Cardiac muscle cell (in vitro differentiated cells and primary cell): Measurements from ENCODE around the gene RAB38. TPM values are rescaled to one million over a fixed set of nuclear protein-coding genes. Genes with fewer than 3 reads are reported as not detected.

Experiments
- DNase-seq, 2 donors: peaks; one replicate each; pipeline versions ENCODE4 v3.0.0 to v3.0.0-alpha.2; 2010 to 2017; ENCODE audit warnings: low read depth in 1 of 2, low spot score in 1 of 2
- H3K27ac ChIP-seq: fragments of 200-600 bp; sonication (generic); 2 replicates; pipeline ENCODE4 v1.5.1; 2016
- H3K27me3 ChIP-seq: fragments of 200-600 bp; sonication (generic); 2 replicates; pipeline ENCODE4 v1.6.0; 2016; ENCODE audit warnings: control low read depth
- H3K36me3 ChIP-seq: fragments of 200-600 bp; sonication (generic); 2 replicates; pipeline ENCODE4 v1.5.1; 2016; ENCODE audit warnings: control low read depth
- H3K4me1 ChIP-seq: fragments of 200-600 bp; sonication (generic); 2 replicates; pipeline ENCODE4 v1.8.1; 2017; ENCODE audit warnings: low read depth, mild to moderate bottlenecking, mixed run types
- H3K4me3 ChIP-seq: fragments of 200-600 bp; sonication (generic); 2 replicates; pipeline ENCODE4 v1.5.1; 2016; ENCODE audit warnings: mild to moderate bottlenecking
- H3K9me3 ChIP-seq: fragments of 200-600 bp; sonication (generic); 2 replicates; pipeline ENCODE4 v1.5.1; 2017; ENCODE audit warnings: low read depth, mild to moderate bottlenecking, control low read depth
- CTCF ChIP-seq: IDR thresholded peaks from 2 replicates; pipeline ENCODE4 v1.5.1; 2012; ENCODE audit warnings: low read depth, mild to moderate bottlenecking, low read length
- polyA plus RNA-seq: library from polyadenylated mRNA; unstranded; fragments of >200 nt; fragmentation: Nextera tagmentation; extraction: Ambion mirVana; gene quantifications from 2 replicates; pipeline ENCODE4 v1.2.1, GENCODE V29; 2016
- total RNA-seq: library from RNA; depleted of rRNA; stranded (reverse); fragments of >200 nt; gene quantifications from 2 replicates; pipeline ENCODE4 v1.2.3, GENCODE V29; 2016

Gene RAB38
- total and polyA plus RNA-seq, 2 experiments from 2014 or later: 7.7 to 12.0 TPM

- Histone ChIP-seq H3K36me3 (no peaks in the 10 kb centered on the region), H3K4me3 (no peak overlapping the region), H3K27ac (no peak overlapping the region), H3K4me1 (no peaks in the 10 kb centered on the region), H3K9me3 (no peaks in the 10 kb centered on the region), H3K27me3 (no peaks in the 10 kb centered on the region)
- DNase-seq: no peak
- TF ChIP-seq CTCF: no peak
These were observed 55.7 kb downstream of the RAB38 start for GRCh38 chr11:88119561-88119960.

DNA sequence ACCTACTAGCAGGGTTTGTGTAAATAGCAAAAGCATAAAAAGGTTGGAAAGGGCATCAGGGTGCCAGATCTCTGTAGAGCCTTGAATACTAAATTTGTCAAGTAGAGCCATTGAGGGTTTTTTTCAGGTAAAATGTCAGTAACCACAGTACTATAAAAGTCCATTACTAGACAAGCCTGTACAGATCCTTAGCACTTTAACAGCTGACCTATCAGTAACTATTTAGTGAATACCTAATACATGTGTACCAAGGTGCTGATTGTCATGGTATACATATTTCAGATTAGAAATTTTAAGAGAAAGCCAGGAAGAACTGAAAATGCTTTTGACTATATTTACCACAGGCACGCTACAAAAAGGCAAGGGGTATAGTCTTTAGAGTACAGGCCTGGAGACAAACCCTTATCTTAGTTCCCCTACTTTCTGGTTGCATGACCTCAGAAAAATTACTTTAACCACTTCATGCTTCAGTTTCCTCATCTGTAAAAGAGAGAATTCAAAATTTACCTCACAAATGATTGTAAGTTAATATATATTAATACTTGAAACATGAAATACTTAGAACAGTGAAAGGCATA is 57.9 kb downstream of the RAB38 start:
- H3K9me3 ChIP-seq: no peaks in the 10 kb centered on the region
- no peak overlapping the region for H3K4me3 ChIP-seq
- H3K27ac ChIP-seq: no peak overlapping the region
- no peaks in the 10 kb centered on the region for H3K4me1 ChIP-seq
- DNase-seq: no peak
- no peaks in the 10 kb centered on the region for H3K27me3 ChIP-seq
- TF ChIP-seq CTCF: no peak
- no peaks in the 10 kb centered on the region for H3K36me3 ChIP-seq

- Histone ChIP-seq H3K27ac (no peak overlapping the region), H3K9me3 (no peaks in the 10 kb centered on the region), H3K36me3 (no peaks in the 10 kb centered on the region), H3K4me1 (no peaks in the 10 kb centered on the region), H3K27me3 (no peaks in the 10 kb centered on the region), H3K4me3 (no peak overlapping the region)
- TF ChIP-seq CTCF: no peak
- no peak for DNase-seq
These were observed 59.2 kb downstream of the RAB38 start for GRCh38 chr11:88115828-88116755.

DNA sequence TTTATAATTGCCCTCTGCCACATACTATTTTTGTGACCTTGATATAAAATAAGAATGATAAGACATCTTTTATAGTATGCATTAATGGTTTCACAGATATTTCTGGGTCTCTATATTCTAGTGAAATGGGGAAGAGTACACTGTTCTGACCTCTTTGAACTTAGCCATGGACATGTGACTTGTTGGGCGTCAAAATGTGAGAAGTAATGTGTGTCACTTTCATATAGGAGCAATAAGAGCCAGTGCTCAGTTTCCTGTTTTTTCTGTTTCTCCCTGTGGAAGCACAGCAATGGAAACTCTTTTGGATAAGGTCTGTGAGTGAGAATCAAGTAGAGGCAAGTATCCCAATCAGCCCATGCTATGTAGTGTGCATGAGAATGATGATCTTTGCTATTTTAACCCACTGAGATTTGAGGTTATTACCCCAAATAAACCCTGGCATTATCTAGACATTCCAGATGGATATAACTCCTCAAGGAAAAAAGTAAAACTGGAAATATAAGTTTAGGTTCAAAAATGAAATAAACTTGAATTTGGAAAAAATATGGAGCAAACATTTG is 60.7 kb downstream of the RAB38 start:
- H3K9me3 ChIP-seq: no peaks in the 10 kb centered on the region
- no peaks in the 10 kb centered on the region for H3K36me3 ChIP-seq
- H3K4me3 ChIP-seq: no peak overlapping the region
- H3K4me1 ChIP-seq: no peaks in the 10 kb centered on the region
- H3K27me3 ChIP-seq: no peaks in the 10 kb centered on the region
- no peak overlapping the region for H3K27ac ChIP-seq
- no peak for DNase-seq
- TF ChIP-seq CTCF: no peak

GRCh38 chr11:88106666-88107065 is 68.6 kb downstream of the RAB38 start:
- Histone ChIP-seq H3K36me3 (no peaks in the 10 kb centered on the region), H3K27ac (no peak overlapping the region), H3K4me3 (no peak overlapping the region), H3K9me3 (no peaks in the 10 kb centered on the region), H3K27me3 (no peaks in the 10 kb centered on the region), H3K4me1 (peaks cover 12% of the 10 kb centered on the region)
- no peak for DNase-seq
- no peak for TF ChIP-seq CTCF
